Activated T-helper 2 cell treated with anti-CD3 and anti-CD28 coated beads, Interferon-gamma antibody, Interleukin-2, Interleukin-4, amounts not matched to agents 10 μg/mL and 5 μg/mL and 100 μg/mL, durations not matched to agents 14 hours and 24 hours and 36 hours (primary cell): Measurements from ENCODE around the gene GLRX. TPM values are rescaled to one million over a fixed set of nuclear protein-coding genes. Genes with fewer than 3 reads are reported as not detected.
"Not testable (repeated sequence)": the region's sequence is repeated elsewhere in the genome, so short reads cannot be mapped to it uniquely, and the experiment has no call there.

ENCODE experiments used
- DNase-seq: peaks from one replicate; pipeline ENCODE4 v3.0.0; 2021; ENCODE audit warnings: low spot score
- H3K27ac Mint-ChIP-seq: one replicate; pipeline ENCODE4 v1.8.0; 2021; ENCODE audit warnings: mixed read lengths
- H3K27me3 Mint-ChIP-seq: one replicate; pipeline ENCODE4 v1.8.0; 2021; ENCODE audit warnings: low read depth, mixed read lengths
- H3K36me3 Mint-ChIP-seq: one replicate; pipeline ENCODE4 v1.8.0; 2021; ENCODE audit warnings: low read depth, mixed read lengths
- H3K4me1 Mint-ChIP-seq: one replicate; pipeline ENCODE4 v1.8.0; 2021; ENCODE audit warnings: low read depth, mixed read lengths
- H3K4me3 Mint-ChIP-seq: one replicate; pipeline ENCODE4 v1.8.0; 2021; ENCODE audit warnings: low read depth, mild to moderate bottlenecking, moderate library complexity, mixed read lengths
- H3K9me3 Mint-ChIP-seq: one replicate; pipeline ENCODE4 v1.8.0; 2021; ENCODE audit warnings: mixed read lengths
- intact Hi-C: fragments of 100-400 bp; cut with micrococcal nuclease; formaldehyde crosslinking; loops from one replicate; pipeline ENCODE4 v1.15.1; 2023
- total RNA-seq: library from RNA; stranded (reverse); gene quantifications from 2 replicates; pipeline ENCODE4 v1.2.3, GENCODE V29; 2022

GLRX gene
- total RNA-seq, 1 donor from 2014 or later = 18.5 TPM

DNA sequence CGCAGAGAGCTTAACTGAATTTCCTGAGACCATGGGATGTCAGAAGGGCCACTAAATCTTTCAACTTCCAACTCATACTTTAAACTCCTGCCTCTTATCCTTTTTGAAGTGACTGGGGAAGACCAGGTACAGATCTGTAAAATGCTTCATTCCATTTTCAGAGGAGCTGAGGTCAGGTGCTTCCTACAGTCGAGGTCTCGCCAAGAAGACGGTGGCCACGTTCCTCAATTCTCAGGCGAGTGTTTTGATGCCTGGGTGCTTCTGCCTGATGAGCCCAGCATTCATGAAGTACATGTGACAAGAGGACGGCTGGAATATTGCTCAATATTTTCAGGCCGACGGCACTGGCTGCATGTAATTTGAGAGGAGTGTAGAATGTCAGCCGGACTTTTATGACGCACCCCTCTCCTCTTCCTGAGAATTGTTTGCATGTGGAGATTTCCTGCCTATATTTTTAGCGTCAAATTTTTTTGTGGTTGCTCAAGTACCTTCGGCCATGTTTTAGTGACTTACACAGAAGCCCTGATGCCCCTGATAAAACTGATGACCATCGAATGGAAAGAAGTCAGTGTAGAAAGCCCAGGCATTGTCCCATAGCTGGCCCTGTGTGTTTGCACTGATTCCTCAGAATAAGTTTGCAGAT lies 38.8 kb upstream of the GLRX start:
- Mint-ChIP-seq H3K4me3 (peak overlapping the region; percentile 49), H3K27me3 (no peaks in the 10 kb centered on the region), H3K36me3 (no peaks in the 10 kb centered on the region), H3K9me3 (no peaks in the 10 kb centered on the region), H3K27ac (peak overlapping the region; percentile 73), H3K4me1 (peaks cover 63% of the 10 kb centered on the region)
- intact Hi-C loops = loop anchor here (1.0 to 5.0 kb wide), 3 partner anchors 67 to 801 kb away; partner anchors contain the start of gene CAST
- no peak for DNase-seq

DNA sequence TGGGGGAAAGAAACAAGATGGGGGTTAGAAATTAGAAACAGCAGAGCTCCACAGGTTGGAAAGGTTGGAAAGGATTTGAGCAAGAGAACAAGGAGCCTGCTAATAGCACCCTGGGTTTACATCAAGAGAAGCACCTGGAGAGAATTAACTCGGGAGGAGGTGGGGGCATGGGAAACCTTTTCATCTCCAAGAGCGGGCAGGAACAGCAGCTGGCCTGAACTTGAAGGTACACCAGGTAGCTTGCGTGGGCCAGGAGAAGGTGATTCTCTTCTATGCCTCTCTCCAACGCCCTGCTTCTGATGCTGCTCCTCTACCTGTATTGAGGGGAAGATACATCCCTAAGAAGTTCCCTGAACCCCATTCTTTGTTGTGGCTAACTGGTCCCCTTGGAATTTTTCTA lies 37.1 kb upstream of the GLRX start:
- Mint-ChIP-seq H3K9me3 (no peaks in the 10 kb centered on the region), H3K27me3 (no peaks in the 10 kb centered on the region), H3K4me1 (peaks cover 56% of the 10 kb centered on the region), H3K4me3 (no peak overlapping the region), H3K27ac (peak overlapping the region; percentile 80), H3K36me3 (no peaks in the 10 kb centered on the region)
- intact Hi-C loops = loop anchor here (1.0 to 5.0 kb wide), 7 partner anchors 11 to 803 kb away; partner anchors contain the start of genes CAST and ELL2
- no peak for DNase-seq

DNA sequence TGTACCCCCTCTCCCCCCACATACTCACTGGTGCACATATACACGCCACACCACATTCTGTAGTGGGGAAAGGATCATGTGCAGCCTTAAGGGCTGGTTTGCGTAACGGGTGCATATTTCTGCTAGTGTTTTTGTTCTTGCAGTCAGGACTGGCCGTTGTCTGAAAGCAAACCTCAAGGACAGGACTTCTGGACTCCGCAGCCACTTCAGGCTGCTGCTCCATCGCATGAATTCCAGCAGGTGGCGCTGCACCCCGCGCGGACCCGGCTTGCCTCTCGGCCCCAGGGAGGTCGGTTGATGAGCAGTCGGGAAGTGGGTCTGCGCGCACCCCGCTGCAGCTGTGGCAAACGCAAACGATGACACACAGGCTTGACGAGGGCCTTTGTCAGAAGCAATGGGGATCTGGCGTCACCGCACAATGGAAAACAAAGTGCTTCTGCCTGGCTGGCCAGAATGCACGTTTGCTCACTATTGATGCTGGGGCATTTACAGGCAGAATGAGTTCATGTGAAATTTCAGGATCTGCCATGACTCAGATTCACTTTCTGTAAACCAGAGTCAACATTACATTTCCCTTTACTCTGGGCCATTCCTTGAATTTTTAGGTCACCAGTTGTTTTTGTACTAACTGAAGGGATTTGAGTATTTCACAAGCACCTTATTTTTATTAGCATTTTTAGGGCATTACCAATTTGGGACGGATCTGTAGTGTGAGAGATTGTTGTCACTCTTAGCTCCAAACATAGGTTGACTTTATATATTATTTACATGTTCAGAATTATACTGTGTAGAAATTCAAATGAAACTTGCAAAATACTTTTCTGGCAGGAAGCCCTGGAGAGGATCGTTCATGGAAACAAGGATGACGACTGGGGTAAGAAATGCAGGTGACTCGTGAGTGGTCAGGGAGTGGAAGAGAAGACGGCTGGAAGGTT lies 36.4 kb upstream of the GLRX start:
- peak overlapping the region; percentile 38 for H3K4me3 Mint-ChIP-seq
- no peaks in the 10 kb centered on the region for H3K27me3 Mint-ChIP-seq
- peak overlapping the region; percentile 80 for H3K27ac Mint-ChIP-seq
- peak; percentile 84 for DNase-seq
- peaks cover 52% of the 10 kb centered on the region for H3K4me1 Mint-ChIP-seq
- intact Hi-C loops = loop anchor here (1.0 to 2.0 kb wide), 6 partner anchors 11 to 742 kb away; partner anchors contain the start of gene ELL2
- H3K9me3 Mint-ChIP-seq = no peaks in the 10 kb centered on the region
- H3K36me3 Mint-ChIP-seq = no peaks in the 10 kb centered on the region

DNA sequence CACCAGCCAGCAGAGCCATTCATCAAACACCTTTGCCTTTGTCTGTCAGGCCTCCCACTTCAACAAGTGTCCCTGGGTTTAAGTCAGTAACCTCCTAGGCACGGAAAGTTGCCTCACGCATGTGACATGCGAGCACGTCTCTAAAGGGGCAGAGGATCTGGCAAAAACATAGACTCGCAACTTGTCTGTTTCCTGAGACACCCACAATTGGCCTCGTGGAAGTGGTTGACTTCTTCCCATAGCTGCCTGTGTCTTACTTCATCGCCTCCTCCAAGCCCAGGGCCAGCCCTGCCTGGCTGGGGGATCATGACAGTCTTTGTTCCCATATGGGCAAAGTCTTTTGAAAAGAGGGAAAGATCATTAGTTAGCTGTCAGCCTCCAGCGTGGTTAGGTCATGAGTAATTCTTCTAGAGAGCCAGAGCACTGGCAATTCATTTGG lies 35.5 kb upstream of the GLRX start:
- no peak overlapping the region for H3K27ac Mint-ChIP-seq
- H3K4me3 Mint-ChIP-seq = no peak overlapping the region
- DNase-seq = no peak
- no peaks in the 10 kb centered on the region for H3K9me3 Mint-ChIP-seq
- H3K36me3 Mint-ChIP-seq = no peaks in the 10 kb centered on the region
- intact Hi-C loops = loop anchor here (1.0 to 2.0 kb wide), 4 partner anchors 478 to 743 kb away; no protein-coding TSS in a partner anchor
- H3K27me3 Mint-ChIP-seq = no peaks in the 10 kb centered on the region
- H3K4me1 Mint-ChIP-seq = peaks cover 47% of the 10 kb centered on the region

DNA sequence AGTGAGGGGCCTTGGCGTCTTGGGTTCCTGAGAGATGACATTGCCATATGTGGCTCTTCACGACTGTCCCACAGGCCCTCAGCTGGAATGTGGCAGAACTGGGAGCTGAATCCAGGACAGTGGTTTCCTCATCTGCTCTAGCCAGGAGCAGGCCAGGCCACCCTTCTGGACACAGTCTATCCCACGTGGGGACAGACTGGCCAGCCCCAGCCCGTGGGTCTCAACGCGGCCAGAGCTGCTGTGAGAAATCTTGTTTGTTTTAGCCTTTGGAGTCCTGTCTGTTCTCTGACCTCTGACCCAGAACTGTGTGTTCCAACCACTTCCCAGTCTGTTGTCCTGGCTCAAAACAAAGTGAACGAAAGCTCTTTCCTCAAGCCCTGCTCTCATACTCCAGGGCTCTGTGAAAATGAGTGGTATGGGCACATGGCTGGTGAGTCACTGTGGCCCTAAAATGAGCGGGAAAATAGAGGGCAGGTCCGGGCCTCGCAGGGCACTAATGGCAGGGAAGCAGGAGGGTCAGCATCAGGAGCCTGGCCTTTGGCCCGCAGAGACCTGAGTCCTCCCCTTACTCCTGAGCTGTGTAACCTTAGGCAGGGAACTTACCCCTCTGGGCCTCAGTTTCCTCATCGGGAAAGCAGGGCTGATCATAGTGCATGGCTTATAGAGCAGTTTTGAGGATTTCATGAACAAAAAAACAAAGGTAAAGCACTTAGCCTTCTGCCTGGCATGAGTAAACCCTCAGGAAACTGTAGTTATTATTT lies 34.8 kb upstream of the GLRX start:
- Mint-ChIP-seq H3K9me3 (no peaks in the 10 kb centered on the region), H3K4me3 (no peak overlapping the region), H3K4me1 (peaks cover 40% of the 10 kb centered on the region), H3K27me3 (no peaks in the 10 kb centered on the region), H3K27ac (no peak overlapping the region), H3K36me3 (no peaks in the 10 kb centered on the region)
- DNase-seq = no peak
- intact Hi-C loops = no loop called here

GRCh38 chr5:95856501-95856981 lies 34.0 kb upstream of the GLRX start:
- Mint-ChIP-seq H3K27ac (no peak overlapping the region), H3K4me1 (peaks cover 32% of the 10 kb centered on the region), H3K4me3 (no peak overlapping the region), H3K36me3 (no peaks in the 10 kb centered on the region), H3K27me3 (no peaks in the 10 kb centered on the region), H3K9me3 (no peaks in the 10 kb centered on the region)
- intact Hi-C loops = no loop called here
- no peak for DNase-seq

DNA sequence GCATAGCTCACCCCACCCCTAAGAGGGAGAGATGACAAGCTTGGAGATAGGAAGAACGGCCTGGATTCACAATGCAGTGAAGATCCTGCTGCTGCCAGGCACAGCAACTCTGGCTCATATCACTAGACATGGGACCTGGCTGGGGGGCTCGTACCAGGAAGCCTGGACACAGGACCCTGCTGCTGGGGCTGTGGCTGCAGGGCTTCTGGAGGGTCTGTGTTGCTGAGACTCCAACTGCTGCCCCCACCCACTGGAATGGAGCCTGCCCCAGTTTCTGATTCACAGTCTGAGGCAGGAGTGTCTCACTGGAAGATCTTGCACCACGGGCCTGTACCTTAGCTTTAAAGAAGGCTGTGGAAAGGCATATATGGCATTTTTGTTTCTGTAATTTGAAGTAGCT lies 31.0 kb upstream of the GLRX start:
- intact Hi-C loops = no loop called here
- peaks cover 9% of the 10 kb centered on the region for H3K4me1 Mint-ChIP-seq
- H3K4me3 Mint-ChIP-seq = no peak overlapping the region
- H3K27me3 Mint-ChIP-seq = peaks cover 2% of the 10 kb centered on the region
- no peak for DNase-seq
- no peaks in the 10 kb centered on the region for H3K36me3 Mint-ChIP-seq
- H3K9me3 Mint-ChIP-seq = no peaks in the 10 kb centered on the region
- no peak overlapping the region for H3K27ac Mint-ChIP-seq

GRCh38 chr5:95852567-95852966 lies 30.0 kb upstream of the GLRX start:
- intact Hi-C loops = no loop called here
- Mint-ChIP-seq H3K9me3 (no peaks in the 10 kb centered on the region), H3K27me3 (peaks cover 6% of the 10 kb centered on the region), H3K4me1 (peaks cover 4% of the 10 kb centered on the region), H3K4me3 (no peak overlapping the region), H3K36me3 (no peaks in the 10 kb centered on the region), H3K27ac (no peak overlapping the region)
- DNase-seq = no peak

GRCh38 chr5:95851141-95851540 lies 28.6 kb upstream of the GLRX start:
- H3K9me3 Mint-ChIP-seq, H3K27ac Mint-ChIP-seq, H3K4me1 Mint-ChIP-seq, H3K36me3 Mint-ChIP-seq, H3K4me3 Mint-ChIP-seq, DNase-seq, H3K27me3 Mint-ChIP-seq, intact Hi-C loops: not testable (repeated sequence)

DNA sequence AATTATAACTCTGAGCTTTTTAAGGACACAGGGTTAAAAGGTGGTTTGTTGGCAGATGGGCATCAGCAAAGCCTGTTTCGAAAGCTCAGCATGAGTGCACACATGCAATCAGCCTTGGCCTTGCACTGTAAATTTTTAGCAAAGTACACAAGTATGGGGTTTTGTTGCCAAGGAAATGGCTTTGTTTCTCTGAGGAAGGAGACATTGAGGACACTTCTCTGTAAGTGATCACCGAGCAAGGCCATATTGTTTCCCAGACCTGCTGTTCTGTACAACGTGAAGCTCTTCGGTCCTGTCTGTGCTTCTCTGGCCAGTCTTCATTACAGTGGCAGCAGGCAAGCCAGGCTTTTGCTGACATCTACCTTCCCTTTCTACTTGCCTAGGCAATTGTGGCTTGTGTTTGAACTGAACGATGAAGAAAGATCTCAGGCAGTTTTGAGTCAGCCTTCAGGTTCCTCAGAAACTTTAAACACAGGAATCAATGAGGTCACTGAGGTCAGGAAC lies 27.9 kb upstream of the GLRX start:
- H3K36me3 Mint-ChIP-seq = no peaks in the 10 kb centered on the region
- no peak for DNase-seq
- peaks cover 6% of the 10 kb centered on the region for H3K4me1 Mint-ChIP-seq
- H3K27ac Mint-ChIP-seq = no peak overlapping the region
- H3K27me3 Mint-ChIP-seq = peaks cover 6% of the 10 kb centered on the region
- no peaks in the 10 kb centered on the region for H3K9me3 Mint-ChIP-seq
- intact Hi-C loops = no loop called here
- H3K4me3 Mint-ChIP-seq = no peak overlapping the region

DNA sequence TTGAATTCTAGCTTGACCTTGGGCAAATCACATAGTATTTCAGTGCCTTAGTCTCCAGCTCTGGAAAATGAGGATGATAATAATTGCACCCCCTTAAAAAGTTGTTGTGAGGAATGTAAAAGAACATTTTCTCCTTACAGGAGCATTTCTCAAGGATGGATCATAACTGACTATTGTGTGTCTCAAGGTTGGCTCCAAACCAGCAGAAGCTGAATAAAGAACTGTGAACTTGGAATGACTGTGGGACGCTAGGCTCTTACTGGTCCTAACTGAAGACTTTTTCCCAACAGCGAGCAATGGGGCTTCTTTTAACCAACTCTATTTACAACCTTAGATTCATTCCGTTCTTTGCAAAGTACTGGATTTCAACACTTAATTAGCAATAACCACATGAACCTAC lies 26.2 kb upstream of the GLRX start:
- Mint-ChIP-seq H3K4me3 (no peak overlapping the region), H3K4me1 (peaks cover 12% of the 10 kb centered on the region), H3K9me3 (no peaks in the 10 kb centered on the region), H3K27me3 (peaks cover 6% of the 10 kb centered on the region), H3K27ac (no peak overlapping the region), H3K36me3 (no peaks in the 10 kb centered on the region)
- intact Hi-C loops = loop anchor here (5.0 kb wide), 1 partner anchor 881 kb away; no protein-coding TSS in a partner anchor
- DNase-seq = no peak

DNA sequence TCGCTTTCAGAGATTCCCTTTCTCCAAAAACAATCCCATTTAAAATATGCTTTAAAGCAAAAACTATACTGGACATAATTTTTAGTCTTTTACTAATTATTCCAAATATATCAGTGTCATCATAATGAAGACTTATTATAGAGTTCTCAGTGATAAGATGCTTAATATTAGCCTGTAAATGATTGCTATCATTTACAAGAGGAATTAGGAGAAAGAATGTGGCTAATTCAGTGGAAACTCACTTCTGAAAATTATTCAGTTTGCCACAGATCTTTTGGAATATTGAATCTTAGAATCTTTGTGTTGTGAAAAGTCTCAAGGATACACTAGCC lies 24.7 kb upstream of the GLRX start:
- intact Hi-C loops = loop anchor here (1.0 to 5.0 kb wide), 4 partner anchors 66 to 880 kb away; no protein-coding TSS in a partner anchor
- peaks cover 26% of the 10 kb centered on the region for H3K4me1 Mint-ChIP-seq
- H3K36me3 Mint-ChIP-seq = no peaks in the 10 kb centered on the region
- no peak overlapping the region for H3K27ac Mint-ChIP-seq
- H3K4me3 Mint-ChIP-seq = no peak overlapping the region
- no peak for DNase-seq
- H3K9me3 Mint-ChIP-seq = no peaks in the 10 kb centered on the region
- peaks cover 6% of the 10 kb centered on the region for H3K27me3 Mint-ChIP-seq
